ENCODE results near the gene BICRAL.

- no peak for TF ChIP-seq EZH2 (IDR thresholded peaks at IDR 0.05)
- TF ChIP-seq POLR2AphosphoS5 (IDR thresholded peaks at IDR 0.05; ENCODE audit: borderline replicate concordance, low read depth, low read length) = no peak
- no peak for TF ChIP-seq FOXP2 (optimal IDR thresholded peaks at IDR 0.05; ENCODE audit: control extremely low read depth, extremely low read length, insufficient read depth)
Observed at GRCh38 chr6:42805297-42805861, 23.5 kb downstream of the BICRAL start.

All from SK-N-MC (cell line).